Measurements from ENCODE around the gene COX7A2. TPM values are rescaled to one million over a fixed set of nuclear protein-coding genes. Genes with fewer than 3 reads are reported as not detected.

COX7A2 gene
- total and polyA plus RNA-seq, 9 donors, result 178 to 377 (median 207) TPM

- 1 to 2% (median 1%) methylated on average over 6 of the region's 6 CpGs for WGBS, 3 donors
- H3K27ac ChIP-seq, result peak overlapping the region; percentile 17 to 51
- H3K9me3 ChIP-seq, result no peaks in the 10 kb centered on the region
- H3K27me3 ChIP-seq, result no peaks in the 10 kb centered on the region
- no peaks in the 10 kb centered on the region for H3K36me3 ChIP-seq
- DNase-seq, result no peak
- intact Hi-C loops (cut with DNase I), result no loop called here
- H3K4me3 ChIP-seq, result peak overlapping the region; percentile 96
- TF ChIP-seq CTCF (IDR thresholded peaks at IDR 0.05) (no peak), EP300 (IDR thresholded peaks at IDR 0.05) (no peak), POLR2A (IDR thresholded peaks at IDR 0.05) (no peak)
- H3K4me1 ChIP-seq (ENCODE audit: insufficient read depth), result peaks cover 6% of the 10 kb centered on the region
Measured at GRCh38 chr6:75285283-75285639, 41.7 kb upstream of the COX7A2 start.

GRCh38 chr6:75284632-75285282 is 41.2 kb upstream of the COX7A2 start, which contains the start of gene TMEM30A:
TSS of gene TMEM30A (minus strand) at chr6:75284792. CDS start at chr6:75284638, 154 bp downstream.
- H3K9me3 ChIP-seq, result no peaks in the 10 kb centered on the region
- H3K27me3 ChIP-seq, result no peaks in the 10 kb centered on the region
- peak within 1 kb of the TSS; percentile 73 to 80 for H3K27ac ChIP-seq
- peak within 1 kb of the TSS; percentile 96 for H3K4me3 ChIP-seq
- peaks cover 6% of the 10 kb centered on the region for H3K4me1 ChIP-seq (ENCODE audit: insufficient read depth)
- peak; percentile 94 to 97 (median 96) for DNase-seq
- TF ChIP-seq CTCF (IDR thresholded peaks at IDR 0.05) (no peak), EP300 (IDR thresholded peaks at IDR 0.05) (no peak), POLR2A (IDR thresholded peaks at IDR 0.05) (peak; percentile 79)
- intact Hi-C loops (cut with DNase I), result no loop called here
- 0 to 1% (median 0%) methylated on average over 54 to 55 of the region's 55 CpGs for WGBS, 3 donors
- H3K36me3 ChIP-seq, result no peaks in the 10 kb centered on the region

- Histone ChIP-seq H3K36me3 (no peaks in the 10 kb centered on the region), H3K4me3 (peak overlapping the region; percentile 96), H3K9me3 (no peaks in the 10 kb centered on the region), H3K4me1 (ENCODE audit: insufficient read depth) (peaks cover 6% of the 10 kb centered on the region), H3K27ac (peak overlapping the region; percentile 73 to 80), H3K27me3 (no peaks in the 10 kb centered on the region)
- no peak for DNase-seq
- intact Hi-C loops (cut with DNase I), result no loop called here
- 0 to 1% (median 1%) methylated on average over 36 of the region's 36 CpGs for WGBS, 3 donors
- TF ChIP-seq POLR2A (IDR thresholded peaks at IDR 0.05) (no peak), CTCF (IDR thresholded peaks at IDR 0.05) (no peak), EP300 (IDR thresholded peaks at IDR 0.05) (no peak)
Measured at GRCh38 chr6:75283907-75284631, 40.5 kb upstream of the COX7A2 start.

- no peak for DNase-seq
- H3K27ac ChIP-seq, result no peak overlapping the region
- no peaks in the 10 kb centered on the region for H3K9me3 ChIP-seq
- peaks cover 9% of the 10 kb centered on the region for H3K4me1 ChIP-seq (ENCODE audit: insufficient read depth)
- WGBS, 3 donors, result 60 to 72% (median 63%) methylated on average over 2 of the region's 2 CpGs
- H3K36me3 ChIP-seq, result no peaks in the 10 kb centered on the region
- no peaks in the 10 kb centered on the region for H3K27me3 ChIP-seq
- no peak overlapping the region for H3K4me3 ChIP-seq
- intact Hi-C loops (cut with DNase I), result no loop called here
- TF ChIP-seq POLR2A (IDR thresholded peaks at IDR 0.05), result no peak
- TF ChIP-seq EP300 (IDR thresholded peaks at IDR 0.05), result no peak
- TF ChIP-seq CTCF (IDR thresholded peaks at IDR 0.05), result no peak
Measured at GRCh38 chr6:75282706-75283105, 39.1 kb upstream of the COX7A2 start.
